Transverse colon (tissue), 4 donors: ENCODE data around the gene CAPN13. TPM values are rescaled to one million over a fixed set of nuclear protein-coding genes. Genes with fewer than 3 reads are reported as not detected.

Source experiments
- DNase-seq: peaks from one replicate; pipeline ENCODE4 v3.0.0-alpha.2; 2019
- H3K27ac ChIP-seq, 4 donors: fragments of 200-600 bp; sonication (generic); 2 replicates each; pipeline ENCODE4 v1.5.1; 2016 to 2018; ENCODE audit warnings: inconsistent platforms in 4 of 4
- H3K27me3 ChIP-seq: fragments of 200-600 bp; sonication (generic); 2 replicates; pipeline ENCODE4 v1.5.1; 2017; ENCODE audit warnings: inconsistent platforms
- H3K36me3 ChIP-seq, 4 donors: fragments of 200-600 bp; sonication (generic); 2 replicates each; pipeline ENCODE4 v1.5.1; 2017 to 2019; ENCODE audit warnings: inconsistent platforms in 4 of 4
- H3K4me1 ChIP-seq, 4 donors: fragments of 200-600 bp; sonication (generic); 2 replicates each; pipeline ENCODE4 v1.5.1; 2017 to 2020; ENCODE audit warnings: inconsistent platforms in 4 of 4
- H3K4me3 ChIP-seq, 4 donors: fragments of 200-600 bp; sonication (generic); 1 replicate in 1 of 4; 2 replicates in 3 of 4; pipeline versions ENCODE4 v1.5.1 to v1.6.1; 2017 to 2019; ENCODE audit warnings: inconsistent platforms in 4 of 4
- H3K9me3 ChIP-seq, 2 donors: fragments of 200-600 bp; sonication (generic); 2 replicates each; pipeline ENCODE4 v1.5.1; 2017 to 2019; ENCODE audit warnings: inconsistent platforms in 2 of 2
- EP300 ChIP-seq: sonication (generic); formaldehyde crosslinking; IDR thresholded peaks from one replicate; pipeline ENCODE4 v1.6.1; 2017; ENCODE audit warnings: antibody characterized with exemption, low read depth
- POLR2A ChIP-seq: fragments of 450-650 bp; IDR thresholded peaks from one replicate; pipeline ENCODE4 v1.6.1; 2016; ENCODE audit warnings: antibody characterized with exemption, mild to moderate bottlenecking, moderate library complexity
- POLR2AphosphoS5 ChIP-seq, 3 donors: sonication (generic); formaldehyde crosslinking; IDR thresholded peaks; one replicate each; pipeline ENCODE4 v1.6.1; 2016; ENCODE audit warnings: antibody characterized with exemption in 3 of 3
- WGBS, 2 donors: methylation state at CpG; one replicate each; pipeline ENCODE4 v1.1.5; 2018; ENCODE audit warnings: low coverage in 1 of 2; 5-methylcytosine and 5-hydroxymethylcytosine counted together
- in situ Hi-C, 4 donors: fragments of 200-750 bp; cut with MboI; loops; one replicate each; pipeline versions ENCODE4 v1.15.0 to v1.15.1; 2017; ENCODE audit warnings: low sequenced_read_pairs in 3 of 4, low pct_ligation_motif_present in 1 of 4, low pct_unique_long_range_greater_than_20kb in 1 of 4
- intact Hi-C: fragments of 100-400 bp; cut with DNase I; formaldehyde crosslinking; loops from one replicate; pipeline ENCODE4 v1.15.1; 2023; ENCODE audit warnings: low total_unique reads
- total RNA-seq, 4 donors: library from RNA; depleted of rRNA; stranded (reverse); fragments of >200 nt; gene quantifications; one replicate each; pipeline ENCODE4 v1.1.0, GENCODE V29; 2016
- TF ChIP-seq, protein P1 (sequence below), 5 experiments: fragments of 200-600 bp in 3 of 5; fragments of 450-650 bp in 2 of 5; sonication (generic) in 3 of 5; IDR thresholded peaks; 1 replicate in 2 of 5; 2 replicates in 3 of 5; pipeline ENCODE4 v1.5.1; 2016 to 2017; ENCODE audit warnings: antibody characterized with exemption in 5 of 5, inconsistent platforms in 3 of 5, mild to moderate bottlenecking in 2 of 5, moderate library complexity in 1 of 5

The CAPN13 gene
- total RNA-seq, 4 donors from 2014 or later: 24.3 to 83.3 (median 52.3) TPM

DNA sequence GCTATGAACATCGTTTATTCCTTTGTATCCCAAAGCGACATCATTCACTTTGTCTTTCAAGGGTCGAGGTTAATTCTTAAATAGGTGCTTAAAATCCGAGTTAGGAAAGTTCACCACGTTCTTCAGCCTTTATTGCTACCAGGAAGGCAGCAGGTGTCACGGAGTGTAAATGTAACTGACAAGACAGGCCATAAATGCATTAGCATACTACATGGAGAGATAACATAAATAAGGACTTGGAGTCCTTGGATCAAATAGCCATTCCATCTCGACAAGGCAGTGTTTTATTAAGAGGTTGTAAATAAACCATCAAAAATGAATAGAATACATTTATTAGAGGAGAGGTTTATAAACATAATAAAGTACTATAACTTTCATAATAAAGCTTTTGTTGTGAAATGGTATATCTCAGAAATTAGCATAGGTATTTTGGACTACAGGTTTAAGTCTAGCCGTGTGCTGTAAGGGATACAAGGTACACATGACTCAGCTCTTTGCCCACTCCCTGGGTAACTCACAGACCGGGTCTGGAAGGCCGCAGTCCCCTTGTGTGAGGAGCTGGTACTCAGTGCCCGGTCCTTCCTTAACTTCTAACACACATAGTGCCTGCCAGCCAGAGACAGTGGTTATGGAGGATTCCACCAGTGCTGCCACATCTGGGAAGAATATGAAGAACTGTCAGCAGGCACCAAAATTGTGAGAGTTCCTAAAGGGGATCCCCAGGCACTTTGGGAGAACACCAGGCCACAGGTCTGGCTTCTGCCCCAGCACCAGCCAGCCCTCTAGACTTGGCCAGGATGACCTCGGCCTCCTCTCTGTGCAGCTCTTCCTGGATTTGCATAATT lies 29.4 kb downstream of the CAPN13 start:
- 59 to 61% methylated on average over 4 to 12 of the region's 12 CpGs for WGBS, 2 donors
- TF ChIP-seq, protein P1, sequence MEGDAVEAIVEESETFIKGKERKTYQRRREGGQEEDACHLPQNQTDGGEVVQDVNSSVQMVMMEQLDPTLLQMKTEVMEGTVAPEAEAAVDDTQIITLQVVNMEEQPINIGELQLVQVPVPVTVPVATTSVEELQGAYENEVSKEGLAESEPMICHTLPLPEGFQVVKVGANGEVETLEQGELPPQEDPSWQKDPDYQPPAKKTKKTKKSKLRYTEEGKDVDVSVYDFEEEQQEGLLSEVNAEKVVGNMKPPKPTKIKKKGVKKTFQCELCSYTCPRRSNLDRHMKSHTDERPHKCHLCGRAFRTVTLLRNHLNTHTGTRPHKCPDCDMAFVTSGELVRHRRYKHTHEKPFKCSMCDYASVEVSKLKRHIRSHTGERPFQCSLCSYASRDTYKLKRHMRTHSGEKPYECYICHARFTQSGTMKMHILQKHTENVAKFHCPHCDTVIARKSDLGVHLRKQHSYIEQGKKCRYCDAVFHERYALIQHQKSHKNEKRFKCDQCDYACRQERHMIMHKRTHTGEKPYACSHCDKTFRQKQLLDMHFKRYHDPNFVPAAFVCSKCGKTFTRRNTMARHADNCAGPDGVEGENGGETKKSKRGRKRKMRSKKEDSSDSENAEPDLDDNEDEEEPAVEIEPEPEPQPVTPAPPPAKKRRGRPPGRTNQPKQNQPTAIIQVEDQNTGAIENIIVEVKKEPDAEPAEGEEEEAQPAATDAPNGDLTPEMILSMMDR (IDR thresholded peaks at IDR 0.05): no peak
- no peak for TF ChIP-seq EP300
- TF ChIP-seq POLR2A: no peak
- no peak for TF ChIP-seq POLR2AphosphoS5 (IDR thresholded peaks at IDR 0.05)
- Histone ChIP-seq H3K4me3 (no peak overlapping the region), H3K4me1 (peaks cover 0 to 44% (median 2%) of the 10 kb centered on the region in 4 donors), H3K36me3 (no peaks in the 10 kb centered on the region), H3K27me3 (no peaks in the 10 kb centered on the region), H3K27ac (peak overlapping the region; percentile 45 to 66 (median 58)), H3K9me3 (no peaks in the 10 kb centered on the region)
- intact Hi-C loops (no loop called here), in situ Hi-C loops (no loop called here)
- DNase-seq: no peak

DNA sequence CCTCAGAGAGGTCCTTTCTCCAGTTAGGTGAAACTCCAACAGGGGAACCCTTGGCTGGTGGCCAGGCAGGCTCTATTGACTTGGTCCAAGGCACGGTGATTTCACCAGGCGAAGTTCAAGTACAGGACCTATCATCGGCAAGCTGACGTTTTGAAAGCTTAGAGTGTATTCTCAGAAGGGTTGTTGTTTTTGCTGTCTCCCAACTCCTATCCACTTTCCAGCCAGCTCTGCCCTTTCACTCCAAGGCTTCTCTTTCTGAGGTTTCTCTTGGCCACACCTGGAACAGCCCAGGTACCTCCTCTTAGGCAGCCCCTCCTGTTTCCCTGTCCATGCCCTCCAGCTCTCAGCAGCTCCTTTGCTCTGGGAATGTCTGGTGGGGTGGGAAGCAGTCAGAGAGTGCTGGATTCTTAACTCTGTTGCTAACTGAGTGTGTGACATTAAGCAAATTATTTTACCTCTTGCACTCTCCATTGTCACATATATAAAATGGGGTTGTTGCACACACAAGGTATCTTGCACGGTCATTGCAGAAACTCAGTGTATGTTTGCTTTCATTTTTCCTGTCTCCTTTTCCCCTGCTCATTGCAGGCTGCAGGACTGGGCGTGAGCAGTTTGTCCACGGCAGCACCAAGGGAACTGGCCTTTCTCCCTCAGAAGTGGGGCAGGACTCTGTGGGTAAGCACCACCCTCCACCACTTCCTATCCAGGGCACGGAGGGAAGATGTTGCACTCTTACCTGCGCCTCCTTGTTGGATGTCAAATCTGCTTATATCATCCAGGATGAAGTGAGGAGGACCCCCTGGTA lies 30.2 kb downstream of the CAPN13 start:
- TF ChIP-seq POLR2A (no peak), EP300 (no peak), POLR2AphosphoS5 (IDR thresholded peaks at IDR 0.05) (no peak)
- TF ChIP-seq, protein P1 (IDR thresholded peaks at IDR 0.05): no peak
- WGBS, 2 donors: 43 to 49% methylated on average over 3 to 9 of the region's 9 CpGs
- Histone ChIP-seq H3K27ac (peak overlapping the region; percentile 45 to 66 (median 58)), H3K4me3 (peak overlapping the region in 1 of 4 donors; percentile 16), H3K27me3 (no peaks in the 10 kb centered on the region), H3K9me3 (no peaks in the 10 kb centered on the region), H3K4me1 (peaks cover 0 to 37% (median 2%) of the 10 kb centered on the region in 4 donors), H3K36me3 (no peaks in the 10 kb centered on the region)
- in situ Hi-C loops: no loop called here
- DNase-seq: peak; percentile 48
- intact Hi-C loops: no loop called here

DNA sequence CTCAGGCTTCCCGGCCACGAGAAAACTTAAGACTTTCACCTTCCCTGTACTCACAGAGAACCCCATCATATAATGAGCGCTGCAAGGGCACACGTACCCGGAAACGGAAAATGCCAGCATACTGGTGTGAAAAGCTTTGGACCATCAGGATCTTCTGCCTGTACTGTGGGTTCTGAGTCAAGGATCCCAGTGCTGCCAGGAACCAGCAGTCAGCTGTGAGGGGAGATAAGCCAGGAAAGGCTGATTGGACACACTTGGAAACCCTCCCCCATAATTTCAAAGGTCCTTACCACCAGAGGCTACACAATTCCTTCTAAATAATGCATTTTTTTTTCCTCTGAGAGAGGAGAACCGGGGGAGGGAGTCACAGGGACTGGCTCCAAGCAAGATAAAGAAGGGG lies 31.4 kb downstream of the CAPN13 start:
- no peak for TF ChIP-seq POLR2AphosphoS5 (IDR thresholded peaks at IDR 0.05)
- TF ChIP-seq POLR2A: no peak
- TF ChIP-seq, protein P1 (IDR thresholded peaks at IDR 0.05): no peak
- no peak for TF ChIP-seq EP300
- peaks cover 0 to 30% (median 2%) of the 10 kb centered on the region in 4 donors for H3K4me1 ChIP-seq
- H3K9me3 ChIP-seq: no peaks in the 10 kb centered on the region
- no peaks in the 10 kb centered on the region for H3K27me3 ChIP-seq
- H3K27ac ChIP-seq: no peak overlapping the region
- intact Hi-C loops: no loop called here
- WGBS, 2 donors: 65 to 82% methylated on average over 6 to 7 of the region's 7 CpGs
- no peak overlapping the region for H3K4me3 ChIP-seq
- in situ Hi-C loops: no loop called here
- no peaks in the 10 kb centered on the region for H3K36me3 ChIP-seq
- DNase-seq: no peak

DNA sequence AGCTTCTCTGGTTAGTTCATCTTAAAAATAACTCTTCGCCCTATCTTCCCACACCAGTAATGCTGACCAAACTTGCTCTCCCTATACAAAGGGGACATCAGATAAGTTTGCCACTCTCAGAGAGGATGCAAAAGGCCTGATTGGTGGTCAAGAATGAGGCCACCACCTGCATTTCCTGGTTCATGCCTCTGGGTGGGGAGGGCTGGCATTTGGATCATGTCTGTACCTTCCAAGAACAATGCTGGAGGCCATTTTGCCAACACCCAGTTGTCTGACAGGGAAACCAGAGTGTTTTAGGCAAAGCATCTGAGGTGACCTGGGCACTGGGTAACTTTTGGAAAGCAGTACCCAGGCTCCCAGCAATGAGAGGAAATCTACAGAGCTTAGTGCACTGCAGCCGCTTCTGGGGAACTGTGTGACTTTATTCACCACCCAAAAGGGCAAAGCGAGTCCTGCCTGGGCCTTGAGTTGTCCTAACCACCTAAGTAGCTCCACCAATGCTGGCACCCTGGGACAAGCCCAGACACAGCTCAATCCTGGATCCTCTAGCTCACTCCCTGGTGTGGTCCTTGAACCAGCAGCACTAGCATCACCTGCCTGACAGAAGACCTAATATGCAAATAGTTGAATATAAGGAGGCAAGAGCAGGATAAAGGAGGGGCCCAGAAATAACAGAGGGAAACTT lies 35.1 kb downstream of the CAPN13 start:
- in situ Hi-C loops: no loop called here
- Histone ChIP-seq H3K27me3 (no peaks in the 10 kb centered on the region), H3K4me1 (peaks cover 0 to 14% (median 0%) of the 10 kb centered on the region in 4 donors), H3K27ac (no peak overlapping the region), H3K36me3 (no peaks in the 10 kb centered on the region), H3K4me3 (no peak overlapping the region), H3K9me3 (no peaks in the 10 kb centered on the region)
- no peak for TF ChIP-seq POLR2A
- TF ChIP-seq POLR2AphosphoS5 (IDR thresholded peaks at IDR 0.05): no peak
- TF ChIP-seq, protein P1 (IDR thresholded peaks at IDR 0.05): no peak
- no peak for TF ChIP-seq EP300
- no peak for DNase-seq
- intact Hi-C loops: no loop called here
- 90 to 100% methylated on average over 1 to 3 of the region's 3 CpGs for WGBS, 2 donors
